ENCODE results near the gene MYRFL.

GRCh38 chr12:69810870-69811498 lies 14.0 kb upstream of the MYRFL start:
- TF ChIP-seq, protein P1, sequence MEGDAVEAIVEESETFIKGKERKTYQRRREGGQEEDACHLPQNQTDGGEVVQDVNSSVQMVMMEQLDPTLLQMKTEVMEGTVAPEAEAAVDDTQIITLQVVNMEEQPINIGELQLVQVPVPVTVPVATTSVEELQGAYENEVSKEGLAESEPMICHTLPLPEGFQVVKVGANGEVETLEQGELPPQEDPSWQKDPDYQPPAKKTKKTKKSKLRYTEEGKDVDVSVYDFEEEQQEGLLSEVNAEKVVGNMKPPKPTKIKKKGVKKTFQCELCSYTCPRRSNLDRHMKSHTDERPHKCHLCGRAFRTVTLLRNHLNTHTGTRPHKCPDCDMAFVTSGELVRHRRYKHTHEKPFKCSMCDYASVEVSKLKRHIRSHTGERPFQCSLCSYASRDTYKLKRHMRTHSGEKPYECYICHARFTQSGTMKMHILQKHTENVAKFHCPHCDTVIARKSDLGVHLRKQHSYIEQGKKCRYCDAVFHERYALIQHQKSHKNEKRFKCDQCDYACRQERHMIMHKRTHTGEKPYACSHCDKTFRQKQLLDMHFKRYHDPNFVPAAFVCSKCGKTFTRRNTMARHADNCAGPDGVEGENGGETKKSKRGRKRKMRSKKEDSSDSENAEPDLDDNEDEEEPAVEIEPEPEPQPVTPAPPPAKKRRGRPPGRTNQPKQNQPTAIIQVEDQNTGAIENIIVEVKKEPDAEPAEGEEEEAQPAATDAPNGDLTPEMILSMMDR (IDR thresholded peaks at IDR 0.05): no peak
- TF ChIP-seq POLR2A (IDR thresholded peaks at IDR 0.05) (no peak), EP300 (IDR thresholded peaks at IDR 0.05) (no peak)
